ENCODE data around the gene C2orf81.
A peak's percentile ranks its signal among the peaks of the same experiment; 100 is the strongest.

Gene C2orf81

GRCh38 chr2:74390606-74391005, 30.8 kb downstream of the C2orf81 start:
- peak overlapping the region; percentile 96 for H3K4me2 ChIP-seq (ENCODE audit: low read length)
- H3K27ac ChIP-seq (ENCODE audit: low read depth, low read length), result no peak overlapping the region
- H3K79me2 ChIP-seq (ENCODE audit: control insufficient read depth, low read length), result peaks cover 60% of the 10 kb centered on the region
- peaks cover 21% of the 10 kb centered on the region for H3K4me1 ChIP-seq (ENCODE audit: control insufficient read depth, low read length)
- peaks cover under 1% of the 10 kb centered on the region for H3K36me3 ChIP-seq (ENCODE audit: control insufficient read depth, low read length)
- TF ChIP-seq EZH2phosphoT487 (IDR thresholded peaks at IDR 0.05; ENCODE audit: borderline replicate concordance, low read length) (no peak), CTCF (IDR thresholded peaks at IDR 0.05; ENCODE audit: low read depth, low read length, poor library complexity, severe bottlenecking) (no peak)
- no peaks in the 10 kb centered on the region; the same call in 1 of the 2 replicates for H3F3A ChIP-seq (ENCODE audit: control insufficient read depth, insufficient read depth)
- no peaks in the 10 kb centered on the region for H3K9me2 ChIP-seq (replicated peaks; ENCODE audit: control insufficient read depth, low read length)
- H3K4me3 ChIP-seq (ENCODE audit: low read length), result peak overlapping the region; percentile 86
- no peaks in the 10 kb centered on the region for H3K9me3 ChIP-seq (ENCODE audit: control insufficient read depth, insufficient read depth, low read length)
- H4K20me1 ChIP-seq (ENCODE audit: control insufficient read depth, insufficient read depth, low read depth, low read length), result no peaks in the 10 kb centered on the region
- H3K27me3 ChIP-seq (ENCODE audit: control insufficient read depth, low read length), result no peaks in the 10 kb centered on the region

- no peak overlapping the region for H3K4me2 ChIP-seq (ENCODE audit: low read length)
- no peaks in the 10 kb centered on the region for H4K20me1 ChIP-seq (ENCODE audit: control insufficient read depth, insufficient read depth, low read depth, low read length)
Measured at GRCh38 chr2:74387346-74387745, 34.1 kb downstream of the C2orf81 start.

GRCh38 chr2:74385396-74385795, 36.0 kb downstream of the C2orf81 start:
- H3K79me2 ChIP-seq (ENCODE audit: control insufficient read depth, low read length), result peaks cover 87% of the 10 kb centered on the region
- no peaks in the 10 kb centered on the region; the same call in 1 of the 2 replicates for H3F3A ChIP-seq (ENCODE audit: control insufficient read depth, insufficient read depth)
- H4K20me1 ChIP-seq (ENCODE audit: control insufficient read depth, insufficient read depth, low read depth, low read length), result peaks cover 2% of the 10 kb centered on the region; the same call in 1 of the 2 replicates
- H3K27me3 ChIP-seq (ENCODE audit: control insufficient read depth, low read length), result no peaks in the 10 kb centered on the region
- no peaks in the 10 kb centered on the region for H3K9me2 ChIP-seq (replicated peaks; ENCODE audit: control insufficient read depth, low read length)
- H3K4me3 ChIP-seq (ENCODE audit: low read length), result no peak overlapping the region
- no peaks in the 10 kb centered on the region for H3K9me3 ChIP-seq (ENCODE audit: control insufficient read depth, insufficient read depth, low read length)
- H3K4me1 ChIP-seq (ENCODE audit: control insufficient read depth, low read length), result peaks cover 10% of the 10 kb centered on the region
- peaks cover 26% of the 10 kb centered on the region for H3K36me3 ChIP-seq (ENCODE audit: control insufficient read depth, low read length)
- TF ChIP-seq EZH2phosphoT487 (IDR thresholded peaks at IDR 0.05; ENCODE audit: borderline replicate concordance, low read length), result no peak
- TF ChIP-seq CTCF (IDR thresholded peaks at IDR 0.05; ENCODE audit: low read depth, low read length, poor library complexity, severe bottlenecking), result no peak
- no peak overlapping the region for H3K4me2 ChIP-seq (ENCODE audit: low read length)
- no peak overlapping the region for H3K27ac ChIP-seq (ENCODE audit: low read depth, low read length)

More at GRCh38 chr2:74387346-74387745, 34.1 kb downstream of the C2orf81 start:
- no peaks in the 10 kb centered on the region; the same call in 1 of the 2 replicates for H3F3A ChIP-seq (ENCODE audit: control insufficient read depth, insufficient read depth)
- H3K36me3 ChIP-seq (ENCODE audit: control insufficient read depth, low read length), result peaks cover 19% of the 10 kb centered on the region
- no peak overlapping the region for H3K4me3 ChIP-seq (ENCODE audit: low read length)
- TF ChIP-seq CTCF (IDR thresholded peaks at IDR 0.05; ENCODE audit: low read depth, low read length, poor library complexity, severe bottlenecking), result no peak
- no peaks in the 10 kb centered on the region for H3K9me3 ChIP-seq (ENCODE audit: control insufficient read depth, insufficient read depth, low read length)
- H3K4me1 ChIP-seq (ENCODE audit: control insufficient read depth, low read length), result peaks cover 19% of the 10 kb centered on the region
- no peak overlapping the region for H3K27ac ChIP-seq (ENCODE audit: low read depth, low read length)
- H3K9me2 ChIP-seq (replicated peaks; ENCODE audit: control insufficient read depth, low read length), result no peaks in the 10 kb centered on the region
- H3K79me2 ChIP-seq (ENCODE audit: control insufficient read depth, low read length), result peaks cover 83% of the 10 kb centered on the region
- H3K27me3 ChIP-seq (ENCODE audit: control insufficient read depth, low read length), result no peaks in the 10 kb centered on the region

Data from DOHH2 (cell line).